IMR-90 (cell line): Measurements from ENCODE around the gene PXDC1. TPM values are rescaled to one million over a fixed set of nuclear protein-coding genes. Genes with fewer than 3 reads are reported as not detected.

ENCODE experiments used
- ATAC-seq: fragments of 200-7000 bp; cut with Tn5 transposase; 2 replicates; pipeline ENCODE4 v1.9.1; 2020; ENCODE audit warnings: low read depth, mild to moderate bottlenecking, moderate library complexity
- BruUV-seq: library from RNA; stranded (reverse); fragments of 400-500 nt; replicated peaks from 2 replicates; lab custom pipeline; 2021; lab: Mats Ljungman, UMichigan
- CTCF ChIA-PET: fragments of 300-600 bp; formaldehyde crosslinking; extraction: SDS; loops from one replicate; lab custom pipeline; 2021; ENCODE audit warnings: antibody characterized with exemption; lab: Yijun Ruan, JAX
- POLR2A ChIA-PET: fragments of 300-600 bp; sonication (Branson Sonifier 250); formaldehyde crosslinking; loops from one replicate; lab custom pipeline; 2022; ENCODE audit warnings: antibody characterized with exemption; ENCODE audit not compliant: unreplicated experiment; lab: Charles Lee
- DNase-seq: peaks from one replicate; pipeline ENCODE4 v3.0.0; 2013
- H2AFZ ChIP-seq: replicated peaks from 2 replicates; pipeline ENCODE3; 2013; ENCODE audit warnings: low read length, mild to moderate bottlenecking; ENCODE audit not compliant: poor library complexity
- H2AK5ac ChIP-seq: 2 replicates; pipeline ENCODE4 v1.6.1; 2013; ENCODE audit warnings: low read depth, low read length, inconsistent platforms
- H2AK9ac ChIP-seq: replicated peaks from 2 replicates; pipeline ENCODE3; 2013; ENCODE audit warnings: mild to moderate bottlenecking, low read depth, low read length, moderate library complexity; ENCODE audit not compliant: poor library complexity
- H2BK120ac ChIP-seq: 2 replicates; pipeline ENCODE4 v1.6.1; 2013; ENCODE audit warnings: low read depth, low read length, inconsistent platforms
- H2BK15ac ChIP-seq: 3 replicates; pipeline ENCODE4 v1.6.1; 2013; ENCODE audit warnings: low read depth, low read length, inconsistent platforms
- H2BK20ac ChIP-seq: 2 replicates; pipeline ENCODE4 v1.6.1; 2013; ENCODE audit warnings: low read depth, mild to moderate bottlenecking, inconsistent platforms, low read length, moderate library complexity
- H2BK5ac ChIP-seq: 2 replicates; pipeline ENCODE4 v1.6.1; 2013; ENCODE audit warnings: mild to moderate bottlenecking, low read depth, low read length, inconsistent platforms; ENCODE audit not compliant: poor library complexity, severe bottlenecking
- H3K14ac ChIP-seq: replicated peaks from 2 replicates; pipeline ENCODE4 v1.6.1; 2013; ENCODE audit warnings: low read depth, low read length, inconsistent platforms
- H3K18ac ChIP-seq: 2 replicates; pipeline ENCODE4 v1.6.1; 2013; ENCODE audit warnings: low read depth, low read length, control low read depth
- H3K23ac ChIP-seq: 2 replicates; pipeline ENCODE4 v1.6.1; 2013; ENCODE audit warnings: low read depth, low read length, inconsistent platforms
- H3K27ac ChIP-seq: 2 replicates; pipeline ENCODE4 v1.5.1; 2013; ENCODE audit warnings: mild to moderate bottlenecking, control low read depth, low read length; ENCODE audit not compliant: insufficient read depth
- H3K27me3 ChIP-seq: 2 replicates; pipeline ENCODE4 v1.6.1; 2013; ENCODE audit warnings: low read length; ENCODE audit not compliant: control insufficient read depth, insufficient read depth
- H3K36me3 ChIP-seq: 2 replicates; pipeline ENCODE4 v1.6.1; 2013; ENCODE audit warnings: low read length, mixed read lengths; ENCODE audit not compliant: control insufficient read depth, insufficient read depth
- H3K4ac ChIP-seq: 2 replicates; pipeline ENCODE4 v1.6.1; 2013; ENCODE audit warnings: low read depth, low read length, inconsistent platforms
- H3K4me1 ChIP-seq: 2 replicates; pipeline ENCODE4 v1.6.1; 2013; ENCODE audit warnings: low read length, mixed read lengths; ENCODE audit not compliant: control insufficient read depth, insufficient read depth
- H3K4me2 ChIP-seq: 2 replicates; pipeline ENCODE4 v1.6.1; 2013; ENCODE audit warnings: low read depth, mild to moderate bottlenecking, control low read depth, low read length, moderate library complexity
- H3K4me3 ChIP-seq: 2 replicates; pipeline ENCODE4 v1.5.1; 2013; ENCODE audit warnings: low read depth, mild to moderate bottlenecking, control low read depth, low read length, moderate library complexity; ENCODE audit not compliant: insufficient read depth
- H3K56ac ChIP-seq: 2 replicates; pipeline ENCODE4 v1.6.1; 2013; ENCODE audit warnings: low read length, inconsistent platforms; ENCODE audit not compliant: insufficient read depth; ENCODE audit errors: extremely low read depth
- H3K79me1 ChIP-seq, 2 experiments: 2 replicates each; pipeline ENCODE4 v1.6.1; 2013; ENCODE audit warnings: low read length in 2 of 2, inconsistent platforms in 1 of 2, low read depth in 1 of 2
- H3K9ac ChIP-seq: 2 replicates; pipeline ENCODE4 v1.6.1; 2013; ENCODE audit warnings: low read depth, low read length, control low read depth
- H3K9me1 ChIP-seq: 2 replicates; pipeline ENCODE4 v1.6.1; 2013; ENCODE audit warnings: low read length, inconsistent platforms; ENCODE audit not compliant: insufficient read depth
- H3K9me3 ChIP-seq: 2 replicates; pipeline ENCODE4 v1.6.1; 2013; ENCODE audit warnings: low read length; ENCODE audit not compliant: control insufficient read depth, insufficient read depth
- H4K20me1 ChIP-seq: 2 replicates; pipeline ENCODE4 v1.6.1; 2013; ENCODE audit warnings: low read length, inconsistent platforms; ENCODE audit not compliant: insufficient read depth
- H4K5ac ChIP-seq: 2 replicates; pipeline ENCODE4 v1.6.1; 2013; ENCODE audit warnings: mild to moderate bottlenecking, low read depth, low read length, control low read depth
- H4K8ac ChIP-seq, 2 experiments: 2 replicates each; pipeline ENCODE4 v1.6.1; 2013; ENCODE audit warnings: low read depth in 2 of 2, low read length in 2 of 2, control low read depth in 1 of 2, inconsistent platforms in 1 of 2
- H4K91ac ChIP-seq: 2 replicates; pipeline ENCODE4 v1.6.1; 2013; ENCODE audit warnings: low read depth, low read length, inconsistent platforms; ENCODE audit not compliant: insufficient read depth
- BHLHE40 ChIP-seq: fragments of 150-350 bp; IDR thresholded peaks from 2 replicates; pipeline ENCODE4 v1.6.1; 2016; ENCODE audit warnings: mild to moderate bottlenecking, low read depth, low read length
- CEBPB ChIP-seq: IDR thresholded peaks from 2 replicates; pipeline ENCODE4 v1.6.1; 2012; ENCODE audit warnings: low read depth, low read length, improper control_type of control experiment
- CHD1 ChIP-seq: IDR thresholded peaks from 2 replicates; pipeline ENCODE4 v1.6.1; 2012; ENCODE audit warnings: low read depth, low read length, improper control_type of control experiment
- CTCF ChIP-seq: conservative IDR thresholded peaks from 2 replicates; pipeline ENCODE4 v1.5.1; 2012; ENCODE audit warnings: mild to moderate bottlenecking, low read depth, low read length, improper control_type of control experiment
- FOS ChIP-seq: fragments of 150-350 bp; IDR thresholded peaks from 2 replicates; pipeline ENCODE4 v1.6.1; 2016; ENCODE audit warnings: low read depth, low read length
- MAFK ChIP-seq: IDR thresholded peaks from 2 replicates; pipeline ENCODE4 v1.6.1; 2012; ENCODE audit warnings: low read depth, low read length, improper control_type of control experiment
- MXI1 ChIP-seq: IDR thresholded peaks from 2 replicates; pipeline ENCODE4 v1.6.1; 2012; ENCODE audit warnings: low read depth, mild to moderate bottlenecking, low read length, moderate library complexity, borderline replicate concordance
- NFE2L2 ChIP-seq: fragments of 150-350 bp; IDR thresholded peaks from 2 replicates; pipeline ENCODE4 v1.6.1; 2016; ENCODE audit warnings: low read depth, mild to moderate bottlenecking, low read length
- POLR2A ChIP-seq: IDR thresholded peaks from 2 replicates; pipeline ENCODE4 v1.6.1; 2012; ENCODE audit warnings: mild to moderate bottlenecking, low read depth, low read length
- RAD21 ChIP-seq: IDR thresholded peaks from 2 replicates; pipeline ENCODE4 v1.6.1; 2012; ENCODE audit warnings: low read length, improper control_type of control experiment
- SMC3 ChIP-seq: fragments of 150-350 bp; IDR thresholded peaks from 2 replicates; pipeline ENCODE4 v1.6.1; 2016; ENCODE audit warnings: low read depth, mild to moderate bottlenecking, antibody characterized with exemption, low read length, moderate library complexity
- USF2 ChIP-seq: fragments of 150-350 bp; IDR thresholded peaks from 2 replicates; pipeline ENCODE4 v1.6.1; 2017; ENCODE audit warnings: mild to moderate bottlenecking, antibody characterized with exemption, low read length, low read depth
- WGBS, 2 experiments: methylation state at CpG; one replicate each; pipeline versions ENCODE4 v1.1.5 to v1.1.7; 2013; ENCODE audit warnings: missing lambda C conversion rate in 2 of 2; ENCODE audit not compliant: insufficient read length in 1 of 2; ENCODE audit errors: extremely low coverage in 2 of 2; 5-methylcytosine and 5-hydroxymethylcytosine counted together
- dilution Hi-C: fragments of 300-500 bp; cut with HindIII; formaldehyde crosslinking; loops from one replicate; pipeline ENCODE4 v1.14.3; 2018; ENCODE audit warnings: low sequenced_read_pairs; ENCODE audit not compliant: unreplicated experiment
- in situ Hi-C: fragments of 300-500 bp; cut with MboI; formaldehyde crosslinking; loops from 3 replicates; pipeline ENCODE4 v1.14.3; 2019; ENCODE audit warnings: low sequenced_read_pairs, inconsistent platforms, mixed read lengths
- intact Hi-C: fragments of 100-400 bp; cut with micrococcal nuclease; formaldehyde crosslinking; loops from 2 replicates; pipeline ENCODE4 v1.10.0; 2022
- polyA plus RNA-seq, 3 experiments: library from polyadenylated mRNA; depleted of rRNA; stranded (reverse); fragments of >200 nt; gene quantifications; 2 replicates each; pipeline ENCODE4 v1.2.3, GENCODE V29; 2012; ENCODE audit warnings: low replicate concordance in 1 of 3
- total RNA-seq: library from RNA; depleted of rRNA; stranded (reverse); fragments of >200 nt; gene quantifications from 2 replicates; pipeline ENCODE4 v1.2.3, GENCODE V29; 2012

Gene PXDC1
- total and polyA plus RNA-seq, 2 of the 4 experiments (the other 2 are of a cell fraction), result 63.3 to 72.2 TPM

GRCh38 chr6:3749977-3750316 is 1.6 kb downstream of the PXDC1 start:
- Histone ChIP-seq H3K79me1 (peaks cover 8 to 57% of the 10 kb centered on the region in 2 experiments; a peak in 3 of 4 replicates), H2AK9ac (peak overlapping the region; percentile 86), H3K27me3 (no peaks in the 10 kb centered on the region), H3K14ac (peak overlapping the region; percentile 70), H3K9ac (peak overlapping the region; percentile 75), H2BK120ac (peak overlapping the region; percentile 42), H2BK15ac (no peak overlapping the region; the same call in 2 of the 3 replicates), H2BK5ac (peak overlapping the region; percentile 94), H4K20me1 (peaks cover 55% of the 10 kb centered on the region), H4K5ac (peak overlapping the region; percentile 21; the same call in 1 of the 2 replicates), H3K23ac (peak overlapping the region; percentile 41), H3K27ac (peak overlapping the region; percentile 86), H3K36me3 (peaks cover 9% of the 10 kb centered on the region; the same call in 1 of the 2 replicates), H3K4me2 (peak overlapping the region; percentile 85), H2BK20ac (no peak overlapping the region), H3K4ac (peak overlapping the region; percentile 91), H3K9me3 (no peaks in the 10 kb centered on the region), H3K18ac (no peak overlapping the region; the same call in none of the 2 replicates), H3K9me1 (peaks cover 29% of the 10 kb centered on the region), H2AFZ (no peak overlapping the region), H4K91ac (peak overlapping the region; percentile 63; the same call in 1 of the 2 replicates), H3K4me3 (peak overlapping the region; percentile 99), H4K8ac (peak overlapping the region in 1 of 2 experiments; percentile 7; a peak in 1 of 4 replicates), H3K4me1 (peaks cover 22% of the 10 kb centered on the region), H2AK5ac (0 out of 2 replicates have a peak overlapping the region, but pooled peaks have one; percentile 37), H3K56ac (no peak overlapping the region)
- DNase-seq (peak; percentile 74), ATAC-seq (no peak)
- no TSS peak for BruUV-seq
- ChIA-PET POLR2A (no interaction called here), CTCF (interaction anchor here (1.0 to 2.0 kb wide), 5 partner anchors 26 to 241 kb away, joined by 3 to 7 read pairs (median 3); partner anchors contain the start of gene FAM50B)
- dilution Hi-C loops, result no loop called here
- WGBS, 2 experiments, result 17% methylated on average over 4 of the region's 7 CpGs; no CpG with 5 or more reads in 1 of the 2 experiments
- TF ChIP-seq RAD21 (no peak), SMC3 (0 out of 2 replicates have a peak, but pooled peaks have one; percentile 8), CTCF (no peak), CHD1 (no peak), FOS (no peak), MXI1 (no peak), NFE2L2 (no peak), BHLHE40 (no peak), MAFK (no peak), POLR2A (peak; percentile 14; the same call in 1 of the 2 replicates), CEBPB (no peak), USF2 (no peak)
- in situ Hi-C loops, result loop anchor here (5.0 to 25.0 kb wide), 5 partner anchors 55 to 613 kb away; partner anchors contain the start of gene FAM50B
- intact Hi-C loops, result loop anchor here (2.0 to 10.0 kb wide), 3 partner anchors 77 to 405 kb away; no protein-coding TSS in a partner anchor
